Smooth muscle cell (in vitro differentiated cells): Measurements from ENCODE around the gene TMEM232. TPM values are rescaled to one million over a fixed set of nuclear protein-coding genes. Genes with fewer than 3 reads are reported as not detected.

ENCODE experiments used
- DNase-seq: peaks from one replicate; lab custom pipeline; 2025; ENCODE audit not compliant: unreplicated experiment; lab: John Stamatoyannopoulos, UW
- H2AFZ ChIP-seq: fragments of 200-600 bp; sonication (generic); 2 replicates; pipeline ENCODE4 v1.6.0; 2016; ENCODE audit warnings: antibody characterized with exemption, low read depth, mild to moderate bottlenecking
- H3F3A ChIP-seq: fragments of 200-600 bp; sonication (generic); 2 replicates; pipeline ENCODE4 v1.6.0; 2017; ENCODE audit warnings: antibody characterized with exemption, low read depth
- H3K27ac ChIP-seq: fragments of 200-600 bp; sonication (generic); 2 replicates; pipeline ENCODE4 v1.5.1; 2016; ENCODE audit warnings: low read depth, mild to moderate bottlenecking
- H3K27me3 ChIP-seq: fragments of 200-600 bp; sonication (generic); 2 replicates; pipeline ENCODE4 v1.6.1; 2016; ENCODE audit warnings: low read depth, mild to moderate bottlenecking
- H3K36me3 ChIP-seq: fragments of 200-600 bp; sonication (generic); 2 replicates; pipeline ENCODE4 v1.5.1; 2016; ENCODE audit warnings: low read depth
- H3K4me1 ChIP-seq: fragments of 200-600 bp; sonication (generic); 2 replicates; pipeline ENCODE4 v1.5.1; 2016; ENCODE audit warnings: low read depth
- H3K4me2 ChIP-seq: fragments of 200-600 bp; sonication (generic); 2 replicates; pipeline ENCODE4 v1.6.0; 2016; ENCODE audit warnings: mild to moderate bottlenecking
- H3K4me3 ChIP-seq: fragments of 200-600 bp; sonication (generic); 2 replicates; pipeline ENCODE4 v1.5.1; 2016; ENCODE audit warnings: mild to moderate bottlenecking
- H3K79me2 ChIP-seq: fragments of 200-600 bp; sonication (generic); 2 replicates; pipeline ENCODE4 v1.6.0; 2016; ENCODE audit warnings: low read depth, mild to moderate bottlenecking
- H3K9ac ChIP-seq: fragments of 200-600 bp; sonication (generic); 2 replicates; pipeline ENCODE4 v1.6.0; 2016; ENCODE audit warnings: low read depth
- H3K9me3 ChIP-seq: fragments of 200-600 bp; sonication (generic); replicated peaks from 2 replicates; pipeline ENCODE4 v1.5.1; 2016; ENCODE audit warnings: low read depth
- H4K20me1 ChIP-seq: fragments of 200-600 bp; sonication (generic); 2 replicates; pipeline ENCODE4 v1.6.0; 2016; ENCODE audit warnings: low read depth
- WGBS: methylation state at CpG from one replicate; pipeline ENCODE4 v1.1.7; 2016; ENCODE audit warnings: low lambda C conversion rate; 5-methylcytosine and 5-hydroxymethylcytosine counted together
- polyA plus RNA-seq: library from polyadenylated mRNA; unstranded; fragments of >200 nt; fragmentation: Nextera tagmentation; extraction: Ambion mirVana; gene quantifications from 2 replicates; pipeline ENCODE4 v1.2.1, GENCODE V29; 2016
- total RNA-seq: library from RNA; depleted of rRNA; stranded (reverse); fragments of >200 nt; gene quantifications from 2 replicates; pipeline ENCODE4 v1.2.3, GENCODE V29; 2014
- TF ChIP-seq, protein P1 (sequence below): fragments of 200-600 bp; sonication (generic); IDR thresholded peaks from 2 replicates; pipeline ENCODE4 v1.5.1; 2017; ENCODE audit warnings: borderline replicate concordance, mild to moderate bottlenecking, antibody characterized with exemption; ENCODE audit not compliant: insufficient read depth, poor library complexity, severe bottlenecking

TMEM232 gene
- total and polyA plus RNA-seq, 2 experiments from 2014 or later, result 0.49 to 1.0 TPM

DNA sequence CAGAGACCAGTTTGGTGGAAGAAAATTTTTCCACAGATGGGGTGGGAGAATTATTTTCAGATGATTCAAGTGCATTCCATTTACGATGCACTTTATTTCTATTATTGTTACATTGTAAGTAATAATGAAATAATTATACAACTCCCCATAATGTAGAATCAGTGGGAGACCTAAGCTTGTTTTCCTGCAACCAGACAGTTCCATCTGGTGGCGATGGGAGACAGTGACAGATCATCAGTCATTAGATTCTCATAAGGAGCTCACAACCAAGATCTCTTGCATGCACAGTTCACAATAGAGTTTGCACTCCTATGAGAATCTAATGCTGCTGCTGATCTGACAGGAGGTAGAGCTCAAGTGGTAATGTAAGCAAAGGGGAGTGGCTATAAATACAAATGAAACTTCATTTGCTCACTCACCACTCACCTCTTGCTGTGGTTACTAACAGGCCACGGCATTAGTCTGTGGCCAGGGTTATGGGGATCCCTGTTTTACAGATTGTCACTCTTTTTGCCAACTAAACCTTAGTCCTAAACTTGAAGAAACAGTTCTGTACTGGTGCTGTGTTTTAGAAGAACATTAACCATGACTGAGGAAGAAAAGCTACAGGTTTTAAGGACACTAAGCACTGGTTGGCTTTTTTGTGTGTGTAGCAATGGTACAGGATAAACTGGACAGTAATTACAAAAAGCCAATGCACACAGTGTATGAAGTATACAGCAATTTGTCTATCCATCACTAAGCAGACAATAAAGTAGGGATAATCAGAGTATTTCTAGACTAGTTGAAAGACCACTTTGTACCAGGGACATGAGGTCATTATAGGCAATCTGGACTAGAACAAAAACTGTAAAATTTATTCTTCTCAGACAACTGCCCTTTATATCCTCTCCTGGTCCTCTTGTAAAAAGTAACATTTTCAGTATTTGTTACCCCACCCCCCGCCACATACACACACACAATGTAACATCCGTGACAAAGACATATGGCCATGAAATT is 9.9 kb downstream of the TMEM232 start:
- no peaks in the 10 kb centered on the region for H3K36me3 ChIP-seq
- H3K79me2 ChIP-seq, result no peaks in the 10 kb centered on the region
- TF ChIP-seq, protein P1, sequence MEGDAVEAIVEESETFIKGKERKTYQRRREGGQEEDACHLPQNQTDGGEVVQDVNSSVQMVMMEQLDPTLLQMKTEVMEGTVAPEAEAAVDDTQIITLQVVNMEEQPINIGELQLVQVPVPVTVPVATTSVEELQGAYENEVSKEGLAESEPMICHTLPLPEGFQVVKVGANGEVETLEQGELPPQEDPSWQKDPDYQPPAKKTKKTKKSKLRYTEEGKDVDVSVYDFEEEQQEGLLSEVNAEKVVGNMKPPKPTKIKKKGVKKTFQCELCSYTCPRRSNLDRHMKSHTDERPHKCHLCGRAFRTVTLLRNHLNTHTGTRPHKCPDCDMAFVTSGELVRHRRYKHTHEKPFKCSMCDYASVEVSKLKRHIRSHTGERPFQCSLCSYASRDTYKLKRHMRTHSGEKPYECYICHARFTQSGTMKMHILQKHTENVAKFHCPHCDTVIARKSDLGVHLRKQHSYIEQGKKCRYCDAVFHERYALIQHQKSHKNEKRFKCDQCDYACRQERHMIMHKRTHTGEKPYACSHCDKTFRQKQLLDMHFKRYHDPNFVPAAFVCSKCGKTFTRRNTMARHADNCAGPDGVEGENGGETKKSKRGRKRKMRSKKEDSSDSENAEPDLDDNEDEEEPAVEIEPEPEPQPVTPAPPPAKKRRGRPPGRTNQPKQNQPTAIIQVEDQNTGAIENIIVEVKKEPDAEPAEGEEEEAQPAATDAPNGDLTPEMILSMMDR, result no peak
- H3K27me3 ChIP-seq, result no peaks in the 10 kb centered on the region
- no peak overlapping the region for H3K27ac ChIP-seq
- no peaks in the 10 kb centered on the region for H3K9me3 ChIP-seq
- H3K4me3 ChIP-seq, result no peak overlapping the region
- no peak overlapping the region for H2AFZ ChIP-seq
- no peak overlapping the region for H3K9ac ChIP-seq
- 84% methylated on average over 5 of the region's 5 CpGs for WGBS
- no peaks in the 10 kb centered on the region for H3F3A ChIP-seq
- DNase-seq, result no peak
- no peak overlapping the region for H3K4me2 ChIP-seq
- no peaks in the 10 kb centered on the region for H3K4me1 ChIP-seq
- H4K20me1 ChIP-seq, result no peaks in the 10 kb centered on the region

DNA sequence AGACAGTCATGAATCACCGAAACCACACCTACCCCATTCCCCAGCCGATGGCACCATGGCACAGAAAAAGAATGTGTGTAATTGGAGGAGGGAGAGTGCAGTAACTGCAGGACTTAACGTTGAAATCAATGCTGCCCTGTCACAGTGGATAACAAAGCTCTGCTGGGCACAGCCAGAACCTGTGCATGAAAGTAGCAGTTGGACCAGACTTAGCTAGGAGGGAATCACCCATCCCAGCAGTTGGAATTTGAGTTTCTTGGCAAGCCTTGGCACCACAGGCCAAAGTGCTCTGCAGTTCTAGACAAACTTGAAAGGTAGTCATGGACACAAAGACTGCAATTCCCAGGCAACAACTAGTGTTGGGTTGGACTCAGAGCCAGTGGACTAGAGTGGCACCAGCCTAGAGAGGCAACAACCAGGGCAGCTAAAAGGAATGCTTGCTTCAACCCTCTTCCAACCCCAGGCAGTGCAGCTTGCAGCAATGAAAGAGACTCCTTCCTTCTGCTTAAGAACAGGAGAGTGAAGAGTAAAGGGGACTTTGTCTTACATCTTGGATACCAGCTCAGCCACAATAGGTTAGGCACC is 19.1 kb downstream of the TMEM232 start:
- no peaks in the 10 kb centered on the region for H3F3A ChIP-seq
- no peak overlapping the region for H3K27ac ChIP-seq
- H3K4me2 ChIP-seq, result no peak overlapping the region
- no peaks in the 10 kb centered on the region for H3K9me3 ChIP-seq
- no peak overlapping the region for H3K9ac ChIP-seq
- H3K36me3 ChIP-seq, result no peaks in the 10 kb centered on the region
- TF ChIP-seq, protein P1, result no peak
- no peaks in the 10 kb centered on the region for H3K27me3 ChIP-seq
- DNase-seq, result no peak
- no peaks in the 10 kb centered on the region for H4K20me1 ChIP-seq
- H3K4me1 ChIP-seq, result no peaks in the 10 kb centered on the region
- H3K4me3 ChIP-seq, result no peak overlapping the region
- 82% methylated on average over 3 of the region's 3 CpGs for WGBS
- no peaks in the 10 kb centered on the region for H3K79me2 ChIP-seq
- H2AFZ ChIP-seq, result no peak overlapping the region

DNA sequence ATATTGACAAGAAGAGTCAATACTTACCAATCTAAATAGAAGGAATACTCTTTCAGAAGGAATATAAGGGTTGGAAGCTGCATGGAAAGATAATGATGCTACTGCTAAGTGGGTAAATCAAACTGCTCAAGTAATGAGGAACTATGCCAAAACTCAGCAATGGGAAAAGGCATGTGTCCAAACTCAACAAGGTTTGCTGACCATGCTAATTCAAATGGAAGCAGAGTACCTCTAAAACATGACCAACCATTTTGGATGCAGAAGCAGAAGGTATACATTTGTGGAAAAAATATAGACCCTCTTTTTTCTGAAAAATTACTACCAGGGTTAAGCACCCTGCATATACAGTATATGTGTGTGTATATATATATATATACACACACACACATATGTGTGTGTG is 21.1 kb downstream of the TMEM232 start:
- Histone ChIP-seq H3K36me3 (no peaks in the 10 kb centered on the region), H3K4me1 (no peaks in the 10 kb centered on the region), H3K27me3 (no peaks in the 10 kb centered on the region), H3K4me2 (no peak overlapping the region), H4K20me1 (no peaks in the 10 kb centered on the region), H3F3A (no peaks in the 10 kb centered on the region), H2AFZ (no peak overlapping the region), H3K9ac (no peak overlapping the region), H3K4me3 (no peak overlapping the region), H3K79me2 (no peaks in the 10 kb centered on the region), H3K9me3 (no peaks in the 10 kb centered on the region), H3K27ac (no peak overlapping the region)
- TF ChIP-seq, protein P1, result no peak
- no peak for DNase-seq

DNA sequence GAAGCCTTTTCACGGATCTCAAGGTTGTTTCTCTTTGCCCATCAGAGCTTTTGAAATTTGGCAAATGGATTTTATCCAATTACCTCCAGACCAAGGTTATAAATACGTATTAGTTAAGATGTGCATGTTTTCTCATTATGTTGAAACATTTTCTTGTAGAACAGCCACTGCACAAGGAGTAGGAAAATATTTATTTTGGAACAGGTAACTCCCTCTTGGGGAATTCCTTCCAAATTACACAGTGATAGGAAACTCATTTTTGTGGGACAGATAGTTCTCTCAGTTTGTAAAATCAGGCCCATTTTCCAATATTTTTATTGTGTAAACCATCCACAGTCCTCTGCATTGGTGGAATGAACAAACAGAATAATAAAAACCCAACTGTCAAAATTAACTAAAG is 23.0 kb downstream of the TMEM232 start:
- 78% methylated on average over 2 of the region's 2 CpGs for WGBS
- H3K27ac ChIP-seq, result no peak overlapping the region
- DNase-seq, result no peak
- H3K4me2 ChIP-seq, result no peak overlapping the region
- H3K9me3 ChIP-seq, result no peaks in the 10 kb centered on the region
- no peaks in the 10 kb centered on the region for H3K27me3 ChIP-seq
- no peaks in the 10 kb centered on the region for H3K79me2 ChIP-seq
- no peaks in the 10 kb centered on the region for H3F3A ChIP-seq
- no peak overlapping the region for H2AFZ ChIP-seq
- no peaks in the 10 kb centered on the region for H3K4me1 ChIP-seq
- H4K20me1 ChIP-seq, result no peaks in the 10 kb centered on the region
- TF ChIP-seq, protein P1, result no peak
- H3K9ac ChIP-seq, result no peak overlapping the region
- H3K4me3 ChIP-seq, result no peak overlapping the region
- no peaks in the 10 kb centered on the region for H3K36me3 ChIP-seq
